ENCODE data around the gene STRN4. TPM values are rescaled to one million over a fixed set of nuclear protein-coding genes. Genes with fewer than 3 reads are reported as not detected.
A peak's percentile ranks its signal among the peaks of the same experiment; 100 is the strongest.

Gene STRN4
- total and polyA plus RNA-seq, 3 experiments from 2014 or later = 23.2 to 70.4 (median 68.8) TPM

GRCh38 chr19:46745521-46746280, 549 bp downstream of the STRN4 start, which contains the start of gene FKRP:
Gene FKRP (plus strand): TSS chr19:46746057. CDS start chr19:46755451, 9,394 bp downstream.
- ChIA-PET POLR2A (no interaction called here), CTCF (interaction anchor here (0.6 to 2.7 kb wide), 2 partner anchors 41 to 96 kb away, joined by 3 to 9 read pairs; no protein-coding TSS in a partner anchor)
- H3K27me3 Mint-ChIP-seq = peaks cover 0 to 2% of the 10 kb centered on the region in 2 donors
- peaks cover 0 to 35% (median 5%) of the 10 kb centered on the region in 3 donors for H3K36me3 Mint-ChIP-seq
- H3K27ac Mint-ChIP-seq = peak within 1 kb of the TSS; percentile 86 to 96 (median 94)
- Histone ChIP-seq H3K4me3 (ENCODE audit: low read length) (peak within 1 kb of the TSS; percentile 87), H3K36me3 (ENCODE audit: insufficient read depth, low read length) (no peaks in the 10 kb centered on the region), H3K27me3 (ENCODE audit: insufficient read depth, low read length, poor library complexity, severe bottlenecking) (no peaks in the 10 kb centered on the region), H3K27ac (ENCODE audit: low read depth, low read length) (peak within 1 kb of the TSS; percentile 79), H3K9me3 (ENCODE audit: low read length) (no peaks in the 10 kb centered on the region), H3K4me1 (ENCODE audit: insufficient read depth, low read length) (peaks cover 25% of the 10 kb centered on the region)
- peaks cover 51 to 68% (median 66%) of the 10 kb centered on the region in 3 donors for H3K4me1 Mint-ChIP-seq
- H3K4me3 Mint-ChIP-seq = peak within 1 kb of the TSS; percentile 89 to 96 (median 91)
- H3K9me3 Mint-ChIP-seq = no peaks in the 10 kb centered on the region
- peak; percentile 16 to 59 (median 22) for DNase-seq

GRCh38 chr19:46745030-46745429, 1.2 kb downstream of the STRN4 start:
- H3K27ac ChIP-seq (ENCODE audit: low read depth, low read length) = peak overlapping the region; percentile 79
- Mint-ChIP-seq H3K36me3 (peaks cover 0 to 36% (median 3%) of the 10 kb centered on the region in 3 donors), H3K4me1 (peaks cover 57 to 75% (median 71%) of the 10 kb centered on the region in 3 donors), H3K9me3 (no peaks in the 10 kb centered on the region), H3K4me3 (peak overlapping the region; percentile 89 to 96 (median 90)), H3K27me3 (peaks cover 0 to 2% of the 10 kb centered on the region in 2 donors), H3K27ac (peak overlapping the region in 7 of 8 donors; percentile 61 to 94 (median 90))
- no peak for DNase-seq
- H3K4me3 ChIP-seq (ENCODE audit: low read length) = peak overlapping the region; percentile 87
- H3K4me1 ChIP-seq (ENCODE audit: insufficient read depth, low read length) = peaks cover 25% of the 10 kb centered on the region
- H3K9me3 ChIP-seq (ENCODE audit: low read length) = no peaks in the 10 kb centered on the region
- no peaks in the 10 kb centered on the region for H3K27me3 ChIP-seq (ENCODE audit: insufficient read depth, low read length, poor library complexity, severe bottlenecking)
- ChIA-PET POLR2A (no interaction called here), CTCF (interaction anchor here (0.6 to 2.7 kb wide), 5 partner anchors 9 to 95 kb away, joined by 3 to 9 read pairs (median 3); no protein-coding TSS in a partner anchor)
- H3K36me3 ChIP-seq (ENCODE audit: insufficient read depth, low read length) = no peaks in the 10 kb centered on the region

GRCh38 chr19:46744005-46744691, 2.1 kb downstream of the STRN4 start:
- Histone ChIP-seq H3K27me3 (ENCODE audit: insufficient read depth, low read length, poor library complexity, severe bottlenecking) (no peaks in the 10 kb centered on the region), H3K27ac (ENCODE audit: low read depth, low read length) (no peak overlapping the region), H3K4me1 (ENCODE audit: insufficient read depth, low read length) (peaks cover 25% of the 10 kb centered on the region), H3K4me3 (ENCODE audit: low read length) (no peak overlapping the region), H3K9me3 (ENCODE audit: low read length) (no peaks in the 10 kb centered on the region), H3K36me3 (ENCODE audit: insufficient read depth, low read length) (no peaks in the 10 kb centered on the region)
- Mint-ChIP-seq H3K4me3 (peak overlapping the region; percentile 89 to 96 (median 90)), H3K36me3 (peaks cover 0 to 39% (median 6%) of the 10 kb centered on the region in 3 donors), H3K27ac (peak overlapping the region in 5 of 8 donors; percentile 9 to 94 (median 77)), H3K27me3 (peaks cover 0 to 2% of the 10 kb centered on the region in 2 donors), H3K9me3 (no peaks in the 10 kb centered on the region), H3K4me1 (peaks cover 61 to 82% (median 76%) of the 10 kb centered on the region in 3 donors)
- CTCF ChIA-PET = interaction anchor here (1.0 to 2.7 kb wide), 5 partner anchors 10 to 82 kb away, joined by 3 to 9 read pairs (median 3); no protein-coding TSS in a partner anchor
- POLR2A ChIA-PET = no interaction called here
- no peak for DNase-seq

GRCh38 chr19:46742926-46743480, 3.2 kb downstream of the STRN4 start:
- Mint-ChIP-seq H3K4me1 (peaks cover 57 to 76% (median 69%) of the 10 kb centered on the region in 3 donors), H3K4me3 (peak overlapping the region in 4 of 7 donors; percentile 45 to 90 (median 54))

GRCh38 chr19:46741447-46741846, 4.8 kb downstream of the STRN4 start:
- no peak overlapping the region for H3K27ac ChIP-seq (ENCODE audit: low read depth, low read length)
- ChIA-PET CTCF (interaction anchor here (0.8 to 2.7 kb wide), 8 partner anchors 8 to 128 kb away, joined by 3 to 11 read pairs (median 4); no protein-coding TSS in a partner anchor), POLR2A (no interaction called here)
- H3K9me3 ChIP-seq (ENCODE audit: low read length) = no peaks in the 10 kb centered on the region
- Mint-ChIP-seq H3K4me1 (peaks cover 47 to 61% (median 56%) of the 10 kb centered on the region in 3 donors), H3K9me3 (no peaks in the 10 kb centered on the region), H3K27me3 (no peaks in the 10 kb centered on the region), H3K27ac (peak overlapping the region in 1 of 8 donors; percentile 47), H3K4me3 (peak overlapping the region in 1 of 7 donors; percentile 78), H3K36me3 (peaks cover 0 to 52% (median 9%) of the 10 kb centered on the region in 3 donors)
- no peak for DNase-seq
- H3K27me3 ChIP-seq (ENCODE audit: insufficient read depth, low read length, poor library complexity, severe bottlenecking) = no peaks in the 10 kb centered on the region
- peaks cover 12% of the 10 kb centered on the region for H3K36me3 ChIP-seq (ENCODE audit: insufficient read depth, low read length)
- H3K4me1 ChIP-seq (ENCODE audit: insufficient read depth, low read length) = peaks cover 17% of the 10 kb centered on the region
- H3K4me3 ChIP-seq (ENCODE audit: low read length) = no peak overlapping the region

More at GRCh38 chr19:46742926-46743480, 3.2 kb downstream of the STRN4 start:
- Histone ChIP-seq H3K4me1 (ENCODE audit: insufficient read depth, low read length) (peaks cover 25% of the 10 kb centered on the region), H3K36me3 (ENCODE audit: insufficient read depth, low read length) (peaks cover 5% of the 10 kb centered on the region), H3K27ac (ENCODE audit: low read depth, low read length) (no peak overlapping the region), H3K4me3 (ENCODE audit: low read length) (no peak overlapping the region), H3K27me3 (ENCODE audit: insufficient read depth, low read length, poor library complexity, severe bottlenecking) (no peaks in the 10 kb centered on the region), H3K9me3 (ENCODE audit: low read length) (no peaks in the 10 kb centered on the region)
- no peaks in the 10 kb centered on the region for H3K9me3 Mint-ChIP-seq
- peaks cover 0 to 41% (median 6%) of the 10 kb centered on the region in 3 donors for H3K36me3 Mint-ChIP-seq
- ChIA-PET POLR2A (interaction anchor here (0.6 kb wide), 1 partner anchor 60 kb away, joined by 4 read pairs; no protein-coding TSS in a partner anchor), CTCF (interaction anchor here (2.5 to 2.7 kb wide), 3 partner anchors 14 to 98 kb away, joined by 9 to 11 read pairs (median 9); no protein-coding TSS in a partner anchor)
- peak overlapping the region in 7 of 8 donors; percentile 5 to 78 (median 34) for H3K27ac Mint-ChIP-seq
- H3K27me3 Mint-ChIP-seq = peaks cover 0 to 2% of the 10 kb centered on the region in 2 donors
- DNase-seq = peak in 1 of 5 donors; percentile 8

- Mint-ChIP-seq H3K27ac (peak overlapping the region in 1 of 8 donors; percentile 54), H3K36me3 (peaks cover 0 to 57% (median 9%) of the 10 kb centered on the region in 3 donors), H3K27me3 (no peaks in the 10 kb centered on the region), H3K9me3 (no peaks in the 10 kb centered on the region), H3K4me3 (no peak overlapping the region), H3K4me1 (peaks cover 35 to 48% (median 45%) of the 10 kb centered on the region in 3 donors)
- H3K27me3 ChIP-seq (ENCODE audit: insufficient read depth, low read length, poor library complexity, severe bottlenecking) = no peaks in the 10 kb centered on the region
- peaks cover 6% of the 10 kb centered on the region for H3K4me1 ChIP-seq (ENCODE audit: insufficient read depth, low read length)
- DNase-seq = peak in 1 of 5 donors; percentile 34
- peaks cover 13% of the 10 kb centered on the region for H3K36me3 ChIP-seq (ENCODE audit: insufficient read depth, low read length)
- H3K9me3 ChIP-seq (ENCODE audit: low read length) = no peaks in the 10 kb centered on the region
- no peak overlapping the region for H3K4me3 ChIP-seq (ENCODE audit: low read length)
- CTCF ChIA-PET = no interaction called here
- POLR2A ChIA-PET = no interaction called here
- H3K27ac ChIP-seq (ENCODE audit: low read depth, low read length) = no peak overlapping the region
These were observed 6.9 kb downstream of the STRN4 start for GRCh38 chr19:46739290-46739771.

- H3K4me1 Mint-ChIP-seq = peaks cover 23 to 34% (median 32%) of the 10 kb centered on the region in 3 donors
- Histone ChIP-seq H3K4me1 (ENCODE audit: insufficient read depth, low read length) (no peaks in the 10 kb centered on the region), H3K9me3 (ENCODE audit: low read length) (no peaks in the 10 kb centered on the region), H3K4me3 (ENCODE audit: low read length) (no peak overlapping the region), H3K27ac (ENCODE audit: low read depth, low read length) (no peak overlapping the region), H3K36me3 (ENCODE audit: insufficient read depth, low read length) (peaks cover 28% of the 10 kb centered on the region), H3K27me3 (ENCODE audit: insufficient read depth, low read length, poor library complexity, severe bottlenecking) (no peaks in the 10 kb centered on the region)
- H3K36me3 Mint-ChIP-seq = peaks cover 0 to 71% (median 9%) of the 10 kb centered on the region in 3 donors
- ChIA-PET POLR2A (interaction anchor here (0.5 kb wide), 1 partner anchor 175 kb away, joined by 4 read pairs; no protein-coding TSS in a partner anchor), CTCF (interaction anchor here (0.8 to 1.7 kb wide), 5 partner anchors 9 to 123 kb away, joined by 3 to 9 read pairs (median 3); no protein-coding TSS in a partner anchor)
- DNase-seq = peak in 1 of 5 donors; percentile 19
- no peaks in the 10 kb centered on the region for H3K9me3 Mint-ChIP-seq
- no peak overlapping the region for H3K4me3 Mint-ChIP-seq
- no peaks in the 10 kb centered on the region for H3K27me3 Mint-ChIP-seq
- no peak overlapping the region for H3K27ac Mint-ChIP-seq
These were observed 8.5 kb downstream of the STRN4 start for GRCh38 chr19:46737761-46738171.
